Measurements from ENCODE around the gene TMEM144.
A peak's percentile ranks its signal among the peaks of the same experiment; 100 is the strongest.
"Not testable (repeated sequence)": the region's sequence is repeated elsewhere in the genome, so short reads cannot be mapped to it uniquely, and the experiment has no call there.

TMEM144 gene

DNA sequence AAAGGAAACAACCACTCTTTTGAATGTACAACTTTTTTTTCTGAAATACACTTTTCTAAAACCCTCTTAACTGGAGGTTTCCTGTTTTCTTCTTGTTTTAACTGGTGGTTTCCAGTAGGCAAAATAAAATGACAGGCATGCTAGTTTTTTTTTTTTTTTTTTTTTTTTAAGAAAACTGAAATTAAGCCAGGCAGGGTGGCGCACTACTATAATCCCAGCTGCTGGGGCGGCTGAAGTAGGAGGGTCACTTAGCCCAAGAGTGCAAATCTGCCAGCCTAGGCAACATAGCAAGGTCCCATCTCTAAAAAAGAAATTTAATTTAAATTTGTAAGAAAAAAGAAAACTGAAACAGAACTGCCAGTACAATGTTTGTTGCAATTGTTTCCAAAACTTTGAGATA is 44.0 kb downstream of the TMEM144 start:
- no peak overlapping the region for H3K4me3 ChIP-seq (ENCODE audit: low read depth, low read length)
- TF ChIP-seq, protein P1, sequence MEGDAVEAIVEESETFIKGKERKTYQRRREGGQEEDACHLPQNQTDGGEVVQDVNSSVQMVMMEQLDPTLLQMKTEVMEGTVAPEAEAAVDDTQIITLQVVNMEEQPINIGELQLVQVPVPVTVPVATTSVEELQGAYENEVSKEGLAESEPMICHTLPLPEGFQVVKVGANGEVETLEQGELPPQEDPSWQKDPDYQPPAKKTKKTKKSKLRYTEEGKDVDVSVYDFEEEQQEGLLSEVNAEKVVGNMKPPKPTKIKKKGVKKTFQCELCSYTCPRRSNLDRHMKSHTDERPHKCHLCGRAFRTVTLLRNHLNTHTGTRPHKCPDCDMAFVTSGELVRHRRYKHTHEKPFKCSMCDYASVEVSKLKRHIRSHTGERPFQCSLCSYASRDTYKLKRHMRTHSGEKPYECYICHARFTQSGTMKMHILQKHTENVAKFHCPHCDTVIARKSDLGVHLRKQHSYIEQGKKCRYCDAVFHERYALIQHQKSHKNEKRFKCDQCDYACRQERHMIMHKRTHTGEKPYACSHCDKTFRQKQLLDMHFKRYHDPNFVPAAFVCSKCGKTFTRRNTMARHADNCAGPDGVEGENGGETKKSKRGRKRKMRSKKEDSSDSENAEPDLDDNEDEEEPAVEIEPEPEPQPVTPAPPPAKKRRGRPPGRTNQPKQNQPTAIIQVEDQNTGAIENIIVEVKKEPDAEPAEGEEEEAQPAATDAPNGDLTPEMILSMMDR (IDR thresholded peaks at IDR 0.05; ENCODE audit: insufficient read depth, low read depth, low read length, missing control alignments), result no peak
- DNase-seq (ENCODE audit: low read depth), result no peak

GRCh38 chr4:158255727-158256324 is 45.5 kb downstream of the TMEM144 start:
- H3K4me3 ChIP-seq (ENCODE audit: low read depth, low read length), result no peak overlapping the region
- DNase-seq (ENCODE audit: low read depth), result peak; percentile 20
- TF ChIP-seq, protein P1 (IDR thresholded peaks at IDR 0.05; ENCODE audit: insufficient read depth, low read depth, low read length, missing control alignments), result peak; percentile 43

- H3K4me3 ChIP-seq (ENCODE audit: low read depth, low read length), result no peak overlapping the region
- TF ChIP-seq, protein P1 (IDR thresholded peaks at IDR 0.05; ENCODE audit: insufficient read depth, low read depth, low read length, missing control alignments), result peak; percentile 15
- peak; percentile 18 for DNase-seq (ENCODE audit: low read depth)
These were observed 49.8 kb downstream of the TMEM144 start for GRCh38 chr4:158259955-158260575.

GRCh38 chr4:158261480-158261879 is 51.2 kb downstream of the TMEM144 start:
- TF ChIP-seq, protein P1 (IDR thresholded peaks at IDR 0.05; ENCODE audit: insufficient read depth, low read depth, low read length, missing control alignments), result no peak
- DNase-seq (ENCODE audit: low read depth), result no peak
- H3K4me3 ChIP-seq (ENCODE audit: low read depth, low read length), result no peak overlapping the region

DNA sequence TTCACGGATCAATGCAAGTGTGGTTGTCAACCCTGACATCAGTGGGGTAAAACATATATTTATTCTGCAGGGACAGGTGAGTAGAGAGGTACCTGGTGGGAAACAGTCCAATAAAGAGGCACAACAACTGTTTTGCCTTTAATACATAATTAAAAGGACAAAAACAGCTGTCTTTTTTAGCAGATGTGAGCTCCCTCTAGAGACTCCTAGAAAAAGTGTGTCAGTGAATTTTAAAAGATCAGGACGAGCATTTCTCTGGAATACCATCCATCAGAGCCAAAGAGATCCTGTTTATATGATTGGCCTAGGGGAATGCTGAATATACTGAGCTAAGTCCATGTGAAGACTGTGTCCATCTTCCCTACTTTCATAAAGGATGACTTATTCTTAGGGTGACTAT is 58.3 kb downstream of the TMEM144 start:
- TF ChIP-seq, protein P1 (IDR thresholded peaks at IDR 0.05; ENCODE audit: insufficient read depth, low read depth, low read length, missing control alignments), result no peak
- DNase-seq (ENCODE audit: low read depth), result no peak
- no peak overlapping the region for H3K4me3 ChIP-seq (ENCODE audit: low read depth, low read length)

DNA sequence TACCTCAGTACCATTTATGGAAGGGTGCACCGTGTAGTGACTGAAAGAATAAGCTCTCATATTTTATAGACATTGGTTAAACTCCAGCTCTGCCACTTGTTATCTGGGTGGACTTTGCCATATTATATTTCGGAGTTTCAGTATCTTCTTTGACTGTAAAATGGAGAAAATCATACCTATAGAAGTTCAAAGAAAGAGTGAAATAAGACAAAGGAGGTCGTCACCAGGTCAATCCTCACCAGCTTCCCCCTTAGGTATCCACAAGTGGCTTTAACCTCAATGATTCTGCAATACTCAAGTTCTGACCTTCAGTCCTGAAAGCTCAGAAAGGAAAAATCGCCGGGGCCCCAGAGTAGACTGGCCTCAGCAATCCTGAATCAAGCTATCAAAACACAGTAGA is 64.3 kb downstream of the TMEM144 start:
- no peak for DNase-seq (ENCODE audit: low read depth)
- TF ChIP-seq, protein P1 (IDR thresholded peaks at IDR 0.05; ENCODE audit: insufficient read depth, low read depth, low read length, missing control alignments), result no peak

DNA sequence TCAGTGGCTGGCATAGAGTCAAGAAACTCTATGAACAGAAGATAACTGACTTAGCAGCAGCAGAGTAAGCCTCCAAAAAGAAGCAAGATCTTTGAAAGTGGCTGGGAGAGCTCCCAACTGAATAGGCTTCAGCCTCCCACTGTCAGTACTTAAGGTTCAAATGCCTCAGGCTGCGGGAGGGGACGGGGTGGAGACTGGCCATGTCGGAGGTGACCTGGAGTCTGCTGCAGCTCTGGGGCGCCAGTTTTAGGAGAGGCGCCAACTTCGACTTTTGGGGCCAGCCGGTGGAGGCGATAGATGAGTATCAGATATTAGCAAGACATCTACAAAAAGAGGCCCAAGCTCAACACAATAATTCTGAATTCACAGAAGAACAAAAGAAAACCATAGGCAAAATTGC is 67.3 kb downstream of the TMEM144 start:
- DNase-seq (ENCODE audit: low read depth), result no peak
- H3K4me3 ChIP-seq (ENCODE audit: low read depth, low read length), result no peak overlapping the region
- TF ChIP-seq, protein P1 (IDR thresholded peaks at IDR 0.05; ENCODE audit: insufficient read depth, low read depth, low read length, missing control alignments), result no peak

More for the DNA sequence above, 64.3 kb downstream of the TMEM144 start:
- no peak overlapping the region for H3K4me3 ChIP-seq (ENCODE audit: low read depth, low read length)

DNA sequence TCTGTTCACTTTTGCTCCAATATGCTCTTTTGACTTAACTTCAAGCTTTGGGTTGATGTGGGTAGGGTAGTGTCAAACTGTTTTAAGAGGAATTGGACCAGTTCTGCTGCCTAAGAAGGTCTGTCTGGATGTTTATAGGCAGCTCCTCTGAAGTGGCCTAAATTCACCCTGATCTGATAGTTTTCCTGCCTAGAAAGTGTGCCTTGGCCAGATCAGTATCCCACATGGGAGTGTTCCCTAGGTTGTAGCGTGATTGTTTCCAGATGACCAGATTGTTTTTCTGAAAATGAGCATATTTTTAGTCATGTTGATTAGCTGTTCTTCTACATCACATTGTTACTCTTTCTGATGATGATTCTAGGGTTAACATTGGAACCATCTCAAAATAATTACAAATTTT is 68.8 kb downstream of the TMEM144 start:
- not testable (repeated sequence) for H3K4me3 ChIP-seq (ENCODE audit: low read depth, low read length); DNase-seq (ENCODE audit: low read depth)
